Stimulated activated effector memory CD8-positive, alpha-beta T cell treated with anti-CD3 and anti-CD28 coated beads, Interleukin-12 subunit alpha, Interleukin-12 subunit beta, amount 100 ng/mL, for 72 hours (primary cell): Measurements from ENCODE around the gene WNT6.
A peak's percentile ranks its signal among the peaks of the same experiment; 100 is the strongest.

Source experiments
- ATAC-seq: fragments of 150-1000 bp; cut with Tn5 transposase; 2 replicates; pipeline ENCODE4 v1.10.0; 2021
- DNase-seq, 2 donors: peaks; one replicate each; pipeline ENCODE4 v3.0.0; 2021 to 2022; ENCODE audit warnings: low spot score in 2 of 2
- H3K27ac Mint-ChIP-seq: one replicate; pipeline ENCODE4 v1.8.0; 2022; ENCODE audit warnings: mild to moderate bottlenecking, mixed read lengths
- H3K36me3 Mint-ChIP-seq: one replicate; pipeline ENCODE4 v1.8.0; 2022; ENCODE audit warnings: mild to moderate bottlenecking, mixed read lengths
- H3K4me1 Mint-ChIP-seq: one replicate; pipeline ENCODE4 v1.8.0; 2022; ENCODE audit warnings: mixed read lengths
- H3K4me3 Mint-ChIP-seq: one replicate; pipeline ENCODE4 v1.8.0; 2022; ENCODE audit warnings: mild to moderate bottlenecking, mixed read lengths
- H3K9me3 Mint-ChIP-seq: one replicate; pipeline ENCODE4 v1.8.0; 2022; ENCODE audit warnings: mixed read lengths

Gene WNT6

GRCh38 chr2:218897394-218898108 is 37.9 kb downstream of the WNT6 start:
- no peak for ATAC-seq
- Mint-ChIP-seq H3K27ac (peak overlapping the region; percentile 86), H3K36me3 (peaks cover 47% of the 10 kb centered on the region), H3K9me3 (no peaks in the 10 kb centered on the region), H3K4me1 (peaks cover 51% of the 10 kb centered on the region), H3K4me3 (peak overlapping the region; percentile 62)
- no peak for DNase-seq

- H3K4me3 Mint-ChIP-seq: peak overlapping the region; percentile 62
- ATAC-seq: peak; percentile 47
- H3K9me3 Mint-ChIP-seq: no peaks in the 10 kb centered on the region
- peaks cover 47% of the 10 kb centered on the region for H3K4me1 Mint-ChIP-seq
- peak; percentile 91 to 95 for DNase-seq
- peaks cover 40% of the 10 kb centered on the region for H3K36me3 Mint-ChIP-seq
- peak overlapping the region; percentile 86 for H3K27ac Mint-ChIP-seq
Measured at GRCh38 chr2:218898109-218898878, 38.7 kb downstream of the WNT6 start.

- no peak for ATAC-seq
- no peak overlapping the region for H3K27ac Mint-ChIP-seq
- H3K4me3 Mint-ChIP-seq: no peak overlapping the region
- no peaks in the 10 kb centered on the region for H3K9me3 Mint-ChIP-seq
- H3K4me1 Mint-ChIP-seq: peaks cover 42% of the 10 kb centered on the region
- DNase-seq: no peak
- H3K36me3 Mint-ChIP-seq: peaks cover 32% of the 10 kb centered on the region
Measured at GRCh38 chr2:218899147-218899546, 39.5 kb downstream of the WNT6 start.

- no peak overlapping the region for H3K4me3 Mint-ChIP-seq
- no peak for DNase-seq
- peaks cover 17% of the 10 kb centered on the region for H3K4me1 Mint-ChIP-seq
- no peak for ATAC-seq
- peaks cover 6% of the 10 kb centered on the region for H3K36me3 Mint-ChIP-seq
- no peaks in the 10 kb centered on the region for H3K9me3 Mint-ChIP-seq
- no peak overlapping the region for H3K27ac Mint-ChIP-seq
Measured at GRCh38 chr2:218902427-218902826, 42.8 kb downstream of the WNT6 start.

- Mint-ChIP-seq H3K4me3 (no peak overlapping the region), H3K36me3 (peaks cover 6% of the 10 kb centered on the region), H3K4me1 (peaks cover 5% of the 10 kb centered on the region), H3K27ac (no peak overlapping the region), H3K9me3 (no peaks in the 10 kb centered on the region)
- no peak for ATAC-seq
- no peak for DNase-seq
Measured at GRCh38 chr2:218904176-218904575, 44.6 kb downstream of the WNT6 start.

- peak; percentile 97 for ATAC-seq
Measured at GRCh38 chr2:218908721-218909619, 49.4 kb downstream of the WNT6 start.

GRCh38 chr2:218910741-218911140 is 51.1 kb downstream of the WNT6 start:
- Mint-ChIP-seq H3K4me3 (peak overlapping the region; percentile 76), H3K27ac (no peak overlapping the region), H3K36me3 (peaks cover 6% of the 10 kb centered on the region), H3K9me3 (no peaks in the 10 kb centered on the region), H3K4me1 (no peaks in the 10 kb centered on the region)
- DNase-seq (no peak), ATAC-seq (no peak)

More at GRCh38 chr2:218908721-218909619, 49.4 kb downstream of the WNT6 start:
- peaks cover 6% of the 10 kb centered on the region for H3K36me3 Mint-ChIP-seq
- peak overlapping the region; percentile 76 for H3K4me3 Mint-ChIP-seq
- peaks cover 4% of the 10 kb centered on the region for H3K4me1 Mint-ChIP-seq
- peak overlapping the region; percentile 88 for H3K27ac Mint-ChIP-seq
- no peaks in the 10 kb centered on the region for H3K9me3 Mint-ChIP-seq
- peak; percentile 87 to 96 for DNase-seq

GRCh38 chr2:218920504-218920903 is 60.9 kb downstream of the WNT6 start:
- Mint-ChIP-seq H3K36me3 (no peaks in the 10 kb centered on the region), H3K4me3 (no peak overlapping the region), H3K9me3 (no peaks in the 10 kb centered on the region), H3K4me1 (no peaks in the 10 kb centered on the region), H3K27ac (no peak overlapping the region)
- ATAC-seq: no peak
- no peak for DNase-seq
